IMR-90 (cell line): ENCODE data around the gene GABBR2. TPM values are rescaled to one million over a fixed set of nuclear protein-coding genes. Genes with fewer than 3 reads are reported as not detected.
A peak's percentile ranks its signal among the peaks of the same experiment; 100 is the strongest.

Source experiments
- ATAC-seq: fragments of 200-7000 bp; cut with Tn5 transposase; 2 replicates; pipeline ENCODE4 v1.9.1; 2020; ENCODE audit warnings: low read depth, mild to moderate bottlenecking, moderate library complexity
- BruUV-seq: library from RNA; stranded (reverse); fragments of 400-500 nt; replicated peaks from 2 replicates; lab custom pipeline; 2021; lab: Mats Ljungman, UMichigan
- CTCF ChIA-PET: fragments of 300-600 bp; formaldehyde crosslinking; extraction: SDS; loops from one replicate; lab custom pipeline; 2021; ENCODE audit warnings: antibody characterized with exemption; lab: Yijun Ruan, JAX
- POLR2A ChIA-PET: fragments of 300-600 bp; sonication (Branson Sonifier 250); formaldehyde crosslinking; loops from one replicate; lab custom pipeline; 2022; ENCODE audit warnings: antibody characterized with exemption; ENCODE audit not compliant: unreplicated experiment; lab: Charles Lee
- DNase-seq: peaks from one replicate; pipeline ENCODE4 v3.0.0; 2013
- H2AFZ ChIP-seq: replicated peaks from 2 replicates; pipeline ENCODE3; 2013; ENCODE audit warnings: low read length, mild to moderate bottlenecking; ENCODE audit not compliant: poor library complexity
- H2AK5ac ChIP-seq: 2 replicates; pipeline ENCODE4 v1.6.1; 2013; ENCODE audit warnings: low read depth, low read length, inconsistent platforms
- H2AK9ac ChIP-seq: replicated peaks from 2 replicates; pipeline ENCODE3; 2013; ENCODE audit warnings: mild to moderate bottlenecking, low read depth, low read length, moderate library complexity; ENCODE audit not compliant: poor library complexity
- H2BK120ac ChIP-seq: 2 replicates; pipeline ENCODE4 v1.6.1; 2013; ENCODE audit warnings: low read depth, low read length, inconsistent platforms
- H2BK15ac ChIP-seq: 3 replicates; pipeline ENCODE4 v1.6.1; 2013; ENCODE audit warnings: low read depth, low read length, inconsistent platforms
- H2BK20ac ChIP-seq: 2 replicates; pipeline ENCODE4 v1.6.1; 2013; ENCODE audit warnings: low read depth, mild to moderate bottlenecking, inconsistent platforms, low read length, moderate library complexity
- H2BK5ac ChIP-seq: 2 replicates; pipeline ENCODE4 v1.6.1; 2013; ENCODE audit warnings: mild to moderate bottlenecking, low read depth, low read length, inconsistent platforms; ENCODE audit not compliant: poor library complexity, severe bottlenecking
- H3K14ac ChIP-seq: replicated peaks from 2 replicates; pipeline ENCODE4 v1.6.1; 2013; ENCODE audit warnings: low read depth, low read length, inconsistent platforms
- H3K18ac ChIP-seq: 2 replicates; pipeline ENCODE4 v1.6.1; 2013; ENCODE audit warnings: low read depth, low read length, control low read depth
- H3K23ac ChIP-seq: 2 replicates; pipeline ENCODE4 v1.6.1; 2013; ENCODE audit warnings: low read depth, low read length, inconsistent platforms
- H3K27ac ChIP-seq: 2 replicates; pipeline ENCODE4 v1.5.1; 2013; ENCODE audit warnings: mild to moderate bottlenecking, control low read depth, low read length; ENCODE audit not compliant: insufficient read depth
- H3K27me3 ChIP-seq: 2 replicates; pipeline ENCODE4 v1.6.1; 2013; ENCODE audit warnings: low read length; ENCODE audit not compliant: control insufficient read depth, insufficient read depth
- H3K36me3 ChIP-seq: 2 replicates; pipeline ENCODE4 v1.6.1; 2013; ENCODE audit warnings: low read length, mixed read lengths; ENCODE audit not compliant: control insufficient read depth, insufficient read depth
- H3K4ac ChIP-seq: 2 replicates; pipeline ENCODE4 v1.6.1; 2013; ENCODE audit warnings: low read depth, low read length, inconsistent platforms
- H3K4me1 ChIP-seq: 2 replicates; pipeline ENCODE4 v1.6.1; 2013; ENCODE audit warnings: low read length, mixed read lengths; ENCODE audit not compliant: control insufficient read depth, insufficient read depth
- H3K4me2 ChIP-seq: 2 replicates; pipeline ENCODE4 v1.6.1; 2013; ENCODE audit warnings: low read depth, mild to moderate bottlenecking, control low read depth, low read length, moderate library complexity
- H3K4me3 ChIP-seq: 2 replicates; pipeline ENCODE4 v1.5.1; 2013; ENCODE audit warnings: low read depth, mild to moderate bottlenecking, control low read depth, low read length, moderate library complexity; ENCODE audit not compliant: insufficient read depth
- H3K56ac ChIP-seq: 2 replicates; pipeline ENCODE4 v1.6.1; 2013; ENCODE audit warnings: low read length, inconsistent platforms; ENCODE audit not compliant: insufficient read depth; ENCODE audit errors: extremely low read depth
- H3K79me1 ChIP-seq, 2 experiments: 2 replicates each; pipeline ENCODE4 v1.6.1; 2013; ENCODE audit warnings: low read length in 2 of 2, inconsistent platforms in 1 of 2, low read depth in 1 of 2
- H3K9ac ChIP-seq: 2 replicates; pipeline ENCODE4 v1.6.1; 2013; ENCODE audit warnings: low read depth, low read length, control low read depth
- H3K9me1 ChIP-seq: 2 replicates; pipeline ENCODE4 v1.6.1; 2013; ENCODE audit warnings: low read length, inconsistent platforms; ENCODE audit not compliant: insufficient read depth
- H3K9me3 ChIP-seq: 2 replicates; pipeline ENCODE4 v1.6.1; 2013; ENCODE audit warnings: low read length; ENCODE audit not compliant: control insufficient read depth, insufficient read depth
- H4K20me1 ChIP-seq: 2 replicates; pipeline ENCODE4 v1.6.1; 2013; ENCODE audit warnings: low read length, inconsistent platforms; ENCODE audit not compliant: insufficient read depth
- H4K5ac ChIP-seq: 2 replicates; pipeline ENCODE4 v1.6.1; 2013; ENCODE audit warnings: mild to moderate bottlenecking, low read depth, low read length, control low read depth
- H4K8ac ChIP-seq, 2 experiments: 2 replicates each; pipeline ENCODE4 v1.6.1; 2013; ENCODE audit warnings: low read depth in 2 of 2, low read length in 2 of 2, control low read depth in 1 of 2, inconsistent platforms in 1 of 2
- H4K91ac ChIP-seq: 2 replicates; pipeline ENCODE4 v1.6.1; 2013; ENCODE audit warnings: low read depth, low read length, inconsistent platforms; ENCODE audit not compliant: insufficient read depth
- CTCF ChIP-seq: conservative IDR thresholded peaks from 2 replicates; pipeline ENCODE4 v1.5.1; 2012; ENCODE audit warnings: mild to moderate bottlenecking, low read depth, low read length, improper control_type of control experiment
- ELK1 ChIP-seq: fragments of 150-350 bp; IDR thresholded peaks from 2 replicates; pipeline ENCODE4 v1.6.1; 2016; ENCODE audit warnings: low read depth, mild to moderate bottlenecking, low read length, moderate library complexity, borderline replicate concordance
- FOS ChIP-seq: fragments of 150-350 bp; IDR thresholded peaks from 2 replicates; pipeline ENCODE4 v1.6.1; 2016; ENCODE audit warnings: low read depth, low read length
- MXI1 ChIP-seq: IDR thresholded peaks from 2 replicates; pipeline ENCODE4 v1.6.1; 2012; ENCODE audit warnings: low read depth, mild to moderate bottlenecking, low read length, moderate library complexity, borderline replicate concordance
- USF2 ChIP-seq: fragments of 150-350 bp; IDR thresholded peaks from 2 replicates; pipeline ENCODE4 v1.6.1; 2017; ENCODE audit warnings: mild to moderate bottlenecking, antibody characterized with exemption, low read length, low read depth
- WGBS, 2 experiments: methylation state at CpG; one replicate each; pipeline versions ENCODE4 v1.1.5 to v1.1.7; 2013; ENCODE audit warnings: missing lambda C conversion rate in 2 of 2; ENCODE audit not compliant: insufficient read length in 1 of 2; ENCODE audit errors: extremely low coverage in 2 of 2; 5-methylcytosine and 5-hydroxymethylcytosine counted together
- dilution Hi-C: fragments of 300-500 bp; cut with HindIII; formaldehyde crosslinking; loops from one replicate; pipeline ENCODE4 v1.14.3; 2018; ENCODE audit warnings: low sequenced_read_pairs; ENCODE audit not compliant: unreplicated experiment
- in situ Hi-C: fragments of 300-500 bp; cut with MboI; formaldehyde crosslinking; loops from 3 replicates; pipeline ENCODE4 v1.14.3; 2019; ENCODE audit warnings: low sequenced_read_pairs, inconsistent platforms, mixed read lengths
- intact Hi-C: fragments of 100-400 bp; cut with micrococcal nuclease; formaldehyde crosslinking; loops from 2 replicates; pipeline ENCODE4 v1.10.0; 2022
- polyA plus RNA-seq, 3 experiments: library from polyadenylated mRNA; depleted of rRNA; stranded (reverse); fragments of >200 nt; gene quantifications; 2 replicates each; pipeline ENCODE4 v1.2.3, GENCODE V29; 2012; ENCODE audit warnings: low replicate concordance in 1 of 3
- total RNA-seq: library from RNA; depleted of rRNA; stranded (reverse); fragments of >200 nt; gene quantifications from 2 replicates; pipeline ENCODE4 v1.2.3, GENCODE V29; 2012

The GABBR2 gene
- total and polyA plus RNA-seq, 2 of the 4 experiments (the other 2 are of a cell fraction): 14.2 to 20.3 TPM

GRCh38 chr9:98428454-98428853, 280.3 kb downstream of the GABBR2 start:
- Histone ChIP-seq H3K9ac (no peak overlapping the region), H2AFZ (no peak overlapping the region), H2BK120ac (peak overlapping the region; percentile 25), H2AK9ac (no peak overlapping the region), H4K91ac (no peak overlapping the region), H3K27ac (no peak overlapping the region), H3K4me2 (no peak overlapping the region), H3K14ac (0 out of 2 replicates have a peak overlapping the region, but pooled peaks have one; percentile 52), H2BK15ac (0 out of 3 replicates have a peak overlapping the region, but pooled peaks have one; percentile 4), H3K79me1 (peaks cover 0 to 8% of the 10 kb centered on the region in 2 experiments; a peak in 2 of 4 replicates), H3K4ac (0 out of 2 replicates have a peak overlapping the region, but pooled peaks have one; percentile 7), H2BK20ac (no peak overlapping the region; the same call in 1 of the 2 replicates), H4K20me1 (no peaks in the 10 kb centered on the region), H4K5ac (no peak overlapping the region), H2BK5ac (no peak overlapping the region), H3K56ac (no peak overlapping the region), H2AK5ac (no peak overlapping the region), H3K18ac (no peak overlapping the region), H4K8ac (no peak overlapping the region), H3K36me3 (no peaks in the 10 kb centered on the region), H3K4me3 (no peak overlapping the region), H3K23ac (no peak overlapping the region; the same call in 1 of the 2 replicates), H3K4me1 (peaks cover 12% of the 10 kb centered on the region), H3K9me1 (peaks cover 11% of the 10 kb centered on the region), H3K9me3 (no peaks in the 10 kb centered on the region), H3K27me3 (no peaks in the 10 kb centered on the region)
- TF ChIP-seq CTCF (no peak), FOS (no peak), USF2 (peak; percentile 66), MXI1 (no peak), ELK1 (no peak)
- intact Hi-C loops: no loop called here
- in situ Hi-C loops: no loop called here
- no peak for ATAC-seq
- no peak for DNase-seq
- WGBS, 2 experiments: 80% methylated on average over 1 of the region's 2 CpGs; no CpG with 5 or more reads in 1 of the 2 experiments
- dilution Hi-C loops: no loop called here
- no TSS peak for BruUV-seq
- CTCF ChIA-PET: no interaction called here
- POLR2A ChIA-PET: no interaction called here
